NT2/D1 (cell line): ENCODE results near the gene CT55.
"Not testable (repeated sequence)": the region's sequence is repeated elsewhere in the genome, so short reads cannot be mapped to it uniquely, and the experiment has no call there.

Experiments
- YY1 ChIP-seq: IDR thresholded peaks from 2 replicates; pipeline ENCODE4 v1.6.1; 2011; ENCODE audit not compliant: insufficient read length, insufficient read depth
- ZNF274 ChIP-seq: IDR thresholded peaks from 2 replicates; pipeline ENCODE4 v1.6.1; 2011; ENCODE audit warnings: mild to moderate bottlenecking, low read depth, low read length

GRCh38 chrX:135169534-135169933, 1.7 kb downstream of the CT55 start:
- TF ChIP-seq YY1, ZNF274: not testable (repeated sequence)
